SK-N-SH (cell line): ENCODE results near the gene GPR160. TPM values are rescaled to one million over a fixed set of nuclear protein-coding genes. Genes with fewer than 3 reads are reported as not detected.

Experiments
- CTCF ChIA-PET: fragments of 300-600, 350-600 bp; formaldehyde crosslinking; extraction: SDS; loops from one replicate; lab custom pipeline; 2021; lab: Yijun Ruan, JAX
- POLR2A ChIA-PET: fragments of 350-600 bp; sonication (Branson Sonifier 250); formaldehyde crosslinking; extraction: SDS; loops from one replicate; lab custom pipeline; 2020; ENCODE audit warnings: antibody characterized with exemption, inconsistent platforms; lab: Yijun Ruan, JAX
- DNase-seq: peaks from one replicate; pipeline ENCODE4 v3.0.0; 2012
- H2AFZ ChIP-seq: fragments of 200-600 bp; sonication (generic); 2 replicates; pipeline ENCODE4 v1.8.1; 2016; ENCODE audit warnings: antibody characterized with exemption, mild to moderate bottlenecking, low read depth
- H3F3A ChIP-seq: fragments of 200-600 bp; sonication (generic); replicated peaks from 2 replicates; pipeline ENCODE3; 2016; ENCODE audit warnings: antibody characterized with exemption, mild to moderate bottlenecking; ENCODE audit not compliant: insufficient read depth
- H3K27ac ChIP-seq, 2 experiments: fragments of 200-500 bp in 1 of 2; fragments of 200-600 bp in 1 of 2; sonication (Bioruptor generic) in 1 of 2; sonication (generic), shearing (Covaris generic) in 1 of 2; 2 replicates each; pipeline versions ENCODE4 v1.5.1 to v1.6.1; 2014 to 2016; ENCODE audit warnings: low read depth in 2 of 2, inconsistent platforms in 1 of 2, low read length in 1 of 2, mild to moderate bottlenecking in 1 of 2, mixed read lengths in 1 of 2
- H3K27me3 ChIP-seq: fragments of 200-600 bp; sonication (generic), shearing (Covaris generic); 2 replicates; pipeline ENCODE4 v1.6.1; 2016; ENCODE audit warnings: mixed run types; ENCODE audit not compliant: insufficient read depth
- H3K36me3 ChIP-seq, 2 experiments: fragments of 200-500 bp in 1 of 2; fragments of 200-600 bp in 1 of 2; sonication (Bioruptor generic) in 1 of 2; sonication (generic) in 1 of 2; replicated peaks in 1 of 2; 2 replicates each; pipeline versions ENCODE3 to v1.5.1; 2014 to 2016; ENCODE audit warnings: low read length in 1 of 2, mild to moderate bottlenecking in 1 of 2; ENCODE audit not compliant: insufficient read depth in 2 of 2, control insufficient read depth in 1 of 2
- H3K4me1 ChIP-seq, 2 experiments: fragments of 200-500 bp in 1 of 2; fragments of 200-600 bp in 1 of 2; sonication (Bioruptor generic) in 1 of 2; sonication (generic), shearing (Covaris generic) in 1 of 2; 2 replicates each; pipeline versions ENCODE4 v1.5.1 to v1.6.1; 2014 to 2016; ENCODE audit warnings: low read depth in 1 of 2, low read length in 1 of 2, mixed run types in 1 of 2; ENCODE audit not compliant: insufficient read depth in 2 of 2, control insufficient read depth in 1 of 2
- H3K4me2 ChIP-seq: fragments of 200-600 bp; sonication (generic), shearing (Covaris generic); 2 replicates; pipeline ENCODE4 v1.6.1; 2017; ENCODE audit warnings: mixed run types
- H3K4me3 ChIP-seq, 2 experiments: fragments of 200-500 bp in 1 of 2; fragments of 200-600 bp in 1 of 2; sonication (Bioruptor generic) in 1 of 2; sonication (generic), shearing (Covaris generic) in 1 of 2; 2 replicates each; pipeline versions ENCODE4 v1.5.1 to v1.8.1; 2014 to 2016; ENCODE audit warnings: low read depth in 2 of 2, inconsistent platforms in 1 of 2, low read length in 1 of 2, mild to moderate bottlenecking in 1 of 2, mixed read lengths in 1 of 2, moderate library complexity in 1 of 2
- H3K79me2 ChIP-seq: fragments of 200-600 bp; sonication (generic); 2 replicates; pipeline ENCODE4 v1.8.1; 2017; ENCODE audit warnings: mild to moderate bottlenecking; ENCODE audit not compliant: insufficient read depth
- H3K9ac ChIP-seq: fragments of 200-600 bp; sonication (generic); 2 replicates; pipeline ENCODE4 v1.6.1; 2017; ENCODE audit warnings: mixed run types
- H3K9me2 ChIP-seq: fragments of 200-600 bp; sonication (generic); 2 replicates; pipeline ENCODE4 v1.6.1; 2017; ENCODE audit warnings: mixed run types
- H3K9me3 ChIP-seq: fragments of 200-600 bp; sonication (generic); 2 replicates; pipeline ENCODE4 v1.6.1; 2017; ENCODE audit warnings: mixed run types, mild to moderate bottlenecking, moderate library complexity
- H4K20me1 ChIP-seq: fragments of 200-600 bp; sonication (generic); 2 replicates; pipeline ENCODE4 v1.6.1; 2017; ENCODE audit warnings: mild to moderate bottlenecking, mixed run types; ENCODE audit not compliant: insufficient read depth
- CHD2 ChIP-seq: fragments of 150-350 bp; IDR thresholded peaks from 2 replicates; pipeline ENCODE4 v1.6.1; 2018; ENCODE audit warnings: low read length; ENCODE audit not compliant: partially characterized antibody
- CTCF ChIP-seq: fragments of 200-600 bp; sonication (generic); IDR thresholded peaks from 2 replicates; pipeline ENCODE4 v1.6.1; 2017; ENCODE audit warnings: antibody characterized with exemption, mild to moderate bottlenecking, moderate library complexity
- EP300 ChIP-seq, 2 experiments: IDR thresholded peaks; 2 replicates each; pipeline versions ENCODE4 v1.4.0 to v1.6.1; 2012; ENCODE audit warnings: borderline replicate concordance in 1 of 2, low read depth in 1 of 2, low read length in 1 of 2
- EZH2phosphoT487 ChIP-seq: fragments of 200-600 bp; sonication (generic); IDR thresholded peaks from 2 replicates; pipeline ENCODE4 v1.6.1; 2017; ENCODE audit warnings: low read depth, mixed run types, mild to moderate bottlenecking, antibody characterized with exemption, moderate library complexity, borderline replicate concordance
- FOXJ3 ChIP-seq: sonication (generic); formaldehyde crosslinking; IDR thresholded peaks from 2 replicates; pipeline ENCODE4 v1.5.1; 2020; ENCODE audit warnings: mild to moderate bottlenecking, missing genetic modification reagents
- GATA2 ChIP-seq: sonication (generic); formaldehyde crosslinking; IDR thresholded peaks from 2 replicates; pipeline ENCODE4 v1.5.0; 2020; ENCODE audit warnings: mild to moderate bottlenecking, missing genetic modification reagents
- JUND ChIP-seq: IDR thresholded peaks from 2 replicates; pipeline ENCODE4 v1.4.0; 2012
- MAX ChIP-seq: IDR thresholded peaks from 2 replicates; pipeline ENCODE4 v1.4.0; 2012; ENCODE audit warnings: low read depth
- RAD21 ChIP-seq: IDR thresholded peaks from 2 replicates; pipeline ENCODE4 v1.6.1; 2012; ENCODE audit warnings: mild to moderate bottlenecking, low read length
- RFX5 ChIP-seq: IDR thresholded peaks from 2 replicates; pipeline ENCODE4 v1.6.1; 2012; ENCODE audit warnings: mild to moderate bottlenecking, improper control_type of control experiment, low read length
- RXRA ChIP-seq: IDR thresholded peaks from 2 replicates; pipeline ENCODE4 v1.4.0; 2012; ENCODE audit warnings: low read depth, mild to moderate bottlenecking, borderline replicate concordance
- TCF12 ChIP-seq: IDR thresholded peaks from 2 replicates; pipeline ENCODE4 v1.4.0; 2012
- TEAD4 ChIP-seq: IDR thresholded peaks from 2 replicates; pipeline ENCODE4 v1.4.0; 2012; ENCODE audit warnings: mild to moderate bottlenecking, borderline replicate concordance; ENCODE audit not compliant: insufficient read depth
- USF2 ChIP-seq: fragments of 150-350 bp; IDR thresholded peaks from 2 replicates; pipeline ENCODE4 v1.6.1; 2017; ENCODE audit warnings: antibody characterized with exemption, low read length, low read depth, borderline replicate concordance
- ZBTB33 ChIP-seq: IDR thresholded peaks from 2 replicates; pipeline ENCODE4 v1.4.0; 2012; ENCODE audit warnings: low read depth, borderline replicate concordance
- WGBS: methylation state at CpG from one replicate; pipeline ENCODE4 v1.1.6; 2017; ENCODE audit warnings: low lambda C conversion rate; 5-methylcytosine and 5-hydroxymethylcytosine counted together
- polyA plus RNA-seq, 3 experiments: library from polyadenylated mRNA; depleted of rRNA; stranded (reverse); fragments of >200 nt; gene quantifications; 2 replicates each; pipeline ENCODE4 v1.2.3, GENCODE V29; 2012

The GPR160 gene
- polyA plus RNA-seq, 1 of the 3 experiments (the other 2 are of a cell fraction), result 0.31 TPM

GRCh38 chr3:170000051-170000450, 37.7 kb upstream of the GPR160 start:
- H3K4me1 ChIP-seq, result peaks cover 0 to 3% of the 10 kb centered on the region in 2 experiments; a peak in 1 of 4 replicates
- CTCF ChIA-PET, result interaction anchor here (1.0 kb wide), 1 partner anchor 15 kb away, joined by 4 read pairs; no protein-coding TSS in a partner anchor
- TF ChIP-seq CHD2 (no peak), CTCF (no peak), ZBTB33 (no peak), USF2 (no peak), TCF12 (no peak)

GRCh38 chr3:170002231-170002630, 35.6 kb upstream of the GPR160 start:
- no peak overlapping the region for H2AFZ ChIP-seq
- POLR2A ChIA-PET, result no interaction called here
- WGBS, result 93% methylated on average over 10 of the region's 10 CpGs

More at GRCh38 chr3:170000051-170000450, 37.7 kb upstream of the GPR160 start:
- Histone ChIP-seq H3K27ac (no peak overlapping the region), H3F3A (no peaks in the 10 kb centered on the region), H3K4me2 (no peak overlapping the region), H3K4me3 (no peak overlapping the region), H3K9me2 (no peaks in the 10 kb centered on the region), H3K27me3 (no peaks in the 10 kb centered on the region), H3K9me3 (no peaks in the 10 kb centered on the region), H4K20me1 (no peaks in the 10 kb centered on the region), H3K9ac (no peak overlapping the region), H3K36me3 (peaks cover 11 to 18% of the 10 kb centered on the region in 2 experiments), H2AFZ (no peak overlapping the region), H3K79me2 (no peaks in the 10 kb centered on the region)
- POLR2A ChIA-PET, result interaction anchor here (0.7 kb wide), 1 partner anchor 187 kb away, joined by 3 read pairs; the partner anchor contains the start of genes LRRC34 and LRRIQ4
- 95% methylated on average over 2 of the region's 2 CpGs for WGBS
- DNase-seq, result no peak

More at GRCh38 chr3:170002231-170002630, 35.6 kb upstream of the GPR160 start:
- CTCF ChIA-PET, result interaction anchor here (0.7 kb wide), 1 partner anchor 257 kb away, joined by 3 read pairs; no protein-coding TSS in a partner anchor
- H3F3A ChIP-seq, result no peaks in the 10 kb centered on the region
- TF ChIP-seq MAX, result no peak
- TF ChIP-seq RXRA, result no peak
- no peak for TF ChIP-seq EZH2phosphoT487
- no peak for TF ChIP-seq RFX5
- TF ChIP-seq TEAD4, result no peak
- TF ChIP-seq TCF12, result no peak
- no peak for TF ChIP-seq RAD21
- no peak for TF ChIP-seq FOXJ3 (CRISPR knock-in tag)
- TF ChIP-seq GATA2 (CRISPR knock-in tag), result no peak
- TF ChIP-seq JUND, result no peak
- TF ChIP-seq ZBTB33, result no peak
- TF ChIP-seq EP300 (IDR thresholded peaks at IDR 0.05; ENCODE audit: borderline replicate concordance in 1 of 2, low read depth in 1 of 2, low read length in 1 of 2), result no peak
- no peak for TF ChIP-seq CHD2
- TF ChIP-seq, all 33 proteins: peak for 0
- Histone ChIP-seq H3K27ac (no peak overlapping the region), H3K4me3 (no peak overlapping the region), H4K20me1 (no peaks in the 10 kb centered on the region), H3K4me1 (peaks cover 0 to 3% of the 10 kb centered on the region in 2 experiments; a peak in 1 of 4 replicates), H3K27me3 (no peaks in the 10 kb centered on the region), H3K36me3 (peaks cover 0 to 4% of the 10 kb centered on the region in 2 experiments), H3K4me2 (no peak overlapping the region), H3K79me2 (no peaks in the 10 kb centered on the region), H3K9me3 (no peaks in the 10 kb centered on the region), H3K9ac (no peak overlapping the region), H3K9me2 (no peaks in the 10 kb centered on the region)
- no peak for DNase-seq
